Breast epithelium (tissue), 3 donors: Measurements from ENCODE around the gene KRT34.
"Not testable (repeated sequence)": the region's sequence is repeated elsewhere in the genome, so short reads cannot be mapped to it uniquely, and the experiment has no call there.

Source experiments
- POLR2A ChIP-seq: fragments of 450-650 bp; IDR thresholded peaks from one replicate; pipeline ENCODE4 v1.6.1; 2016; ENCODE audit warnings: antibody characterized with exemption, mild to moderate bottlenecking, moderate library complexity
- TF ChIP-seq, protein P1 (sequence below), 3 donors: fragments of 450-650 bp; IDR thresholded peaks; one replicate each; pipeline ENCODE4 v1.5.1; 2016 to 2017; ENCODE audit warnings: antibody characterized with exemption in 3 of 3, mild to moderate bottlenecking in 3 of 3, moderate library complexity in 3 of 3

DNA sequence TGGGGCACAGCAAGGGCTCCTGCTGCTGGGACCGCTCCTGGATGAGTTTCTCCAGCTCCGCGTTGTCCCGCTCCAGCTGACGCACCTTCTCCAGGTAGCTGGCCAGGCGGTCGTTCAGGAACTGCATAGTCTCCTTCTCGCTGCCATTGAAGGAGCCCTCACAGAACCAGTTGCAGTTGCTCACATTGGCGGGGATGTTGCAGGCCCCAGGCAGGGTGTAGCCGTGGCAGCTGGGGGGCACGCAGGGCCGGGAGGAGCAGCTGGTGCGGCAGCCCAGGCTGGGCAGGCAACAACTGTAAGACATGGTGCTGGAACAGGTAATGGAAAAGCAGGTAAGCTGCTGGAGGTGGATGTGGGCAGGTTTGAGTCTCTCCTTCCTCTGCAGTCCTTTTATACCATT, at the start of gene KRT34:
- TF ChIP-seq, protein P1, sequence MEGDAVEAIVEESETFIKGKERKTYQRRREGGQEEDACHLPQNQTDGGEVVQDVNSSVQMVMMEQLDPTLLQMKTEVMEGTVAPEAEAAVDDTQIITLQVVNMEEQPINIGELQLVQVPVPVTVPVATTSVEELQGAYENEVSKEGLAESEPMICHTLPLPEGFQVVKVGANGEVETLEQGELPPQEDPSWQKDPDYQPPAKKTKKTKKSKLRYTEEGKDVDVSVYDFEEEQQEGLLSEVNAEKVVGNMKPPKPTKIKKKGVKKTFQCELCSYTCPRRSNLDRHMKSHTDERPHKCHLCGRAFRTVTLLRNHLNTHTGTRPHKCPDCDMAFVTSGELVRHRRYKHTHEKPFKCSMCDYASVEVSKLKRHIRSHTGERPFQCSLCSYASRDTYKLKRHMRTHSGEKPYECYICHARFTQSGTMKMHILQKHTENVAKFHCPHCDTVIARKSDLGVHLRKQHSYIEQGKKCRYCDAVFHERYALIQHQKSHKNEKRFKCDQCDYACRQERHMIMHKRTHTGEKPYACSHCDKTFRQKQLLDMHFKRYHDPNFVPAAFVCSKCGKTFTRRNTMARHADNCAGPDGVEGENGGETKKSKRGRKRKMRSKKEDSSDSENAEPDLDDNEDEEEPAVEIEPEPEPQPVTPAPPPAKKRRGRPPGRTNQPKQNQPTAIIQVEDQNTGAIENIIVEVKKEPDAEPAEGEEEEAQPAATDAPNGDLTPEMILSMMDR (IDR thresholded peaks at IDR 0.05) = not testable (repeated sequence)
- not testable (repeated sequence) for TF ChIP-seq POLR2A
